ENCODE data around the gene MRM2.
"Not testable (repeated sequence)": the region's sequence is repeated elsewhere in the genome, so short reads cannot be mapped to it uniquely, and the experiment has no call there.

MRM2 gene

GRCh38 chr7:2275101-2275500, 33.1 kb upstream of the MRM2 start:
- Mint-ChIP-seq H3K36me3 (ENCODE audit: insufficient read depth) (peaks cover 3% of the 10 kb centered on the region), H3K4me3 (no peak overlapping the region), H3K4me1 (no peaks in the 10 kb centered on the region), H3K27ac (ENCODE audit: low read depth) (no peak overlapping the region), H3K27me3 (no peaks in the 10 kb centered on the region), H3K9me3 (no peaks in the 10 kb centered on the region)
- no peak for DNase-seq (ENCODE audit: low spot score in 2 of 2)
- no peak for ATAC-seq (replicated peaks; ENCODE audit: extremely low read depth, poor library complexity, severe bottlenecking)

GRCh38 chr7:2274666-2275065, 32.7 kb upstream of the MRM2 start:
- Mint-ChIP-seq H3K4me1 (no peaks in the 10 kb centered on the region), H3K9me3 (no peaks in the 10 kb centered on the region), H3K27me3 (no peaks in the 10 kb centered on the region), H3K36me3 (ENCODE audit: insufficient read depth) (peaks cover 3% of the 10 kb centered on the region), H3K4me3 (no peak overlapping the region), H3K27ac (ENCODE audit: low read depth) (no peak overlapping the region)
- no peak for ATAC-seq (replicated peaks; ENCODE audit: extremely low read depth, poor library complexity, severe bottlenecking)
- DNase-seq (ENCODE audit: low spot score in 2 of 2): no peak

- Mint-ChIP-seq H3K4me1 (no peaks in the 10 kb centered on the region), H3K9me3 (no peaks in the 10 kb centered on the region), H3K4me3 (no peak overlapping the region), H3K27ac (ENCODE audit: low read depth) (no peak overlapping the region), H3K36me3 (ENCODE audit: insufficient read depth) (peaks cover 7% of the 10 kb centered on the region), H3K27me3 (no peaks in the 10 kb centered on the region)
- no peak for DNase-seq (ENCODE audit: low spot score in 2 of 2)
- no peak for ATAC-seq (replicated peaks; ENCODE audit: extremely low read depth, poor library complexity, severe bottlenecking)
These were observed 31.9 kb upstream of the MRM2 start for GRCh38 chr7:2273866-2274265.

GRCh38 chr7:2272031-2272430, 30.0 kb upstream of the MRM2 start:
- ATAC-seq (replicated peaks; ENCODE audit: extremely low read depth, poor library complexity, severe bottlenecking): no peak
- Mint-ChIP-seq H3K4me3 (no peak overlapping the region), H3K4me1 (no peaks in the 10 kb centered on the region), H3K36me3 (ENCODE audit: insufficient read depth) (peaks cover 7% of the 10 kb centered on the region), H3K27ac (ENCODE audit: low read depth) (no peak overlapping the region), H3K9me3 (no peaks in the 10 kb centered on the region), H3K27me3 (no peaks in the 10 kb centered on the region)
- DNase-seq (ENCODE audit: low spot score in 2 of 2): no peak

GRCh38 chr7:2271273-2272026, 29.4 kb upstream of the MRM2 start:
- Mint-ChIP-seq H3K36me3 (ENCODE audit: insufficient read depth) (peaks cover 7% of the 10 kb centered on the region), H3K27ac (ENCODE audit: low read depth) (no peak overlapping the region), H3K4me3 (no peak overlapping the region), H3K27me3 (no peaks in the 10 kb centered on the region), H3K4me1 (no peaks in the 10 kb centered on the region), H3K9me3 (no peaks in the 10 kb centered on the region)
- no peak for ATAC-seq (replicated peaks; ENCODE audit: extremely low read depth, poor library complexity, severe bottlenecking)
- no peak for DNase-seq (ENCODE audit: low spot score in 2 of 2)

GRCh38 chr7:2270495-2270894, 28.5 kb upstream of the MRM2 start:
- no peaks in the 10 kb centered on the region for H3K4me1 Mint-ChIP-seq
- H3K9me3 Mint-ChIP-seq: no peaks in the 10 kb centered on the region
- DNase-seq (ENCODE audit: low spot score in 2 of 2) (no peak), ATAC-seq (replicated peaks; ENCODE audit: extremely low read depth, poor library complexity, severe bottlenecking) (no peak)
- H3K27me3 Mint-ChIP-seq: no peaks in the 10 kb centered on the region
- H3K36me3 Mint-ChIP-seq (ENCODE audit: insufficient read depth): peaks cover 7% of the 10 kb centered on the region
- no peak overlapping the region for H3K4me3 Mint-ChIP-seq
- H3K27ac Mint-ChIP-seq (ENCODE audit: low read depth): no peak overlapping the region

GRCh38 chr7:2269991-2270460, 28.0 kb upstream of the MRM2 start:
- H3K27me3 Mint-ChIP-seq: no peaks in the 10 kb centered on the region
- ATAC-seq (replicated peaks; ENCODE audit: extremely low read depth, poor library complexity, severe bottlenecking): no peak
- no peak for DNase-seq (ENCODE audit: low spot score in 2 of 2)
- no peaks in the 10 kb centered on the region for H3K9me3 Mint-ChIP-seq
- H3K36me3 Mint-ChIP-seq (ENCODE audit: insufficient read depth): peaks cover 7% of the 10 kb centered on the region
- no peak overlapping the region for H3K27ac Mint-ChIP-seq (ENCODE audit: low read depth)
- no peaks in the 10 kb centered on the region for H3K4me1 Mint-ChIP-seq
- H3K4me3 Mint-ChIP-seq: no peak overlapping the region

GRCh38 chr7:2269089-2269990, 27.3 kb upstream of the MRM2 start:
- H3K4me3 Mint-ChIP-seq; DNase-seq (ENCODE audit: low spot score in 2 of 2); H3K36me3 Mint-ChIP-seq (ENCODE audit: insufficient read depth); H3K4me1 Mint-ChIP-seq; H3K27me3 Mint-ChIP-seq; H3K27ac Mint-ChIP-seq (ENCODE audit: low read depth); ATAC-seq (replicated peaks; ENCODE audit: extremely low read depth, poor library complexity, severe bottlenecking); H3K9me3 Mint-ChIP-seq: not testable (repeated sequence)

- no peak for ATAC-seq (replicated peaks; ENCODE audit: extremely low read depth, poor library complexity, severe bottlenecking)
- no peaks in the 10 kb centered on the region for H3K4me1 Mint-ChIP-seq
- H3K9me3 Mint-ChIP-seq: no peaks in the 10 kb centered on the region
- peaks cover 4% of the 10 kb centered on the region for H3K36me3 Mint-ChIP-seq (ENCODE audit: insufficient read depth)
- DNase-seq (ENCODE audit: low spot score in 2 of 2): no peak
- H3K4me3 Mint-ChIP-seq: no peak overlapping the region
- H3K27me3 Mint-ChIP-seq: no peaks in the 10 kb centered on the region
- no peak overlapping the region for H3K27ac Mint-ChIP-seq (ENCODE audit: low read depth)
These were observed 24.9 kb upstream of the MRM2 start for GRCh38 chr7:2266911-2267310.

GRCh38 chr7:2264158-2264557, 22.2 kb upstream of the MRM2 start:
- no peak overlapping the region for H3K4me3 Mint-ChIP-seq

GRCh38 chr7:2263176-2263575, 21.2 kb upstream of the MRM2 start:
- Mint-ChIP-seq H3K4me1 (peaks cover 14% of the 10 kb centered on the region), H3K36me3 (ENCODE audit: insufficient read depth) (peaks cover 4% of the 10 kb centered on the region), H3K4me3 (no peak overlapping the region), H3K27ac (ENCODE audit: low read depth) (no peak overlapping the region), H3K27me3 (no peaks in the 10 kb centered on the region), H3K9me3 (no peaks in the 10 kb centered on the region)
- ATAC-seq (replicated peaks; ENCODE audit: extremely low read depth, poor library complexity, severe bottlenecking) (no peak), DNase-seq (ENCODE audit: low spot score in 2 of 2) (no peak)

More at GRCh38 chr7:2264158-2264557, 22.2 kb upstream of the MRM2 start:
- Mint-ChIP-seq H3K9me3 (no peaks in the 10 kb centered on the region), H3K27me3 (no peaks in the 10 kb centered on the region), H3K36me3 (ENCODE audit: insufficient read depth) (peaks cover 6% of the 10 kb centered on the region), H3K4me1 (peaks cover 9% of the 10 kb centered on the region), H3K27ac (ENCODE audit: low read depth) (no peak overlapping the region)
- no peak for ATAC-seq (replicated peaks; ENCODE audit: extremely low read depth, poor library complexity, severe bottlenecking)
- no peak for DNase-seq (ENCODE audit: low spot score in 2 of 2)

GRCh38 chr7:2261611-2262010, 19.6 kb upstream of the MRM2 start:
- peaks cover 4% of the 10 kb centered on the region for H3K36me3 Mint-ChIP-seq (ENCODE audit: insufficient read depth)
- peaks cover 14% of the 10 kb centered on the region for H3K4me1 Mint-ChIP-seq
- ATAC-seq (replicated peaks; ENCODE audit: extremely low read depth, poor library complexity, severe bottlenecking): peak; percentile 19
- no peak overlapping the region for H3K4me3 Mint-ChIP-seq
- no peaks in the 10 kb centered on the region for H3K9me3 Mint-ChIP-seq
- DNase-seq (ENCODE audit: low spot score in 2 of 2): no peak
- no peaks in the 10 kb centered on the region for H3K27me3 Mint-ChIP-seq
- peak overlapping the region; percentile 47 for H3K27ac Mint-ChIP-seq (ENCODE audit: low read depth)

- DNase-seq (ENCODE audit: low spot score in 2 of 2) (no peak), ATAC-seq (replicated peaks; ENCODE audit: extremely low read depth, poor library complexity, severe bottlenecking) (no peak)
- H3K4me1 Mint-ChIP-seq: peaks cover 14% of the 10 kb centered on the region
- no peaks in the 10 kb centered on the region for H3K9me3 Mint-ChIP-seq
- H3K36me3 Mint-ChIP-seq (ENCODE audit: insufficient read depth): peaks cover 4% of the 10 kb centered on the region
- no peaks in the 10 kb centered on the region for H3K27me3 Mint-ChIP-seq
- H3K27ac Mint-ChIP-seq (ENCODE audit: low read depth): no peak overlapping the region
- no peak overlapping the region for H3K4me3 Mint-ChIP-seq
These were observed 18.8 kb upstream of the MRM2 start for GRCh38 chr7:2260820-2261219.

Data from central memory CD8-positive, alpha-beta T cell (primary cell).